ENCODE results near the gene PHAF1. TPM values are rescaled to one million over a fixed set of nuclear protein-coding genes. Genes with fewer than 3 reads are reported as not detected.

PHAF1 gene
- total and polyA plus RNA-seq, 2 of the 13 experiments (the other 11 are each of a cell fraction or from before 2014, with no cell fraction given): 48.3 to 174 TPM

DNA sequence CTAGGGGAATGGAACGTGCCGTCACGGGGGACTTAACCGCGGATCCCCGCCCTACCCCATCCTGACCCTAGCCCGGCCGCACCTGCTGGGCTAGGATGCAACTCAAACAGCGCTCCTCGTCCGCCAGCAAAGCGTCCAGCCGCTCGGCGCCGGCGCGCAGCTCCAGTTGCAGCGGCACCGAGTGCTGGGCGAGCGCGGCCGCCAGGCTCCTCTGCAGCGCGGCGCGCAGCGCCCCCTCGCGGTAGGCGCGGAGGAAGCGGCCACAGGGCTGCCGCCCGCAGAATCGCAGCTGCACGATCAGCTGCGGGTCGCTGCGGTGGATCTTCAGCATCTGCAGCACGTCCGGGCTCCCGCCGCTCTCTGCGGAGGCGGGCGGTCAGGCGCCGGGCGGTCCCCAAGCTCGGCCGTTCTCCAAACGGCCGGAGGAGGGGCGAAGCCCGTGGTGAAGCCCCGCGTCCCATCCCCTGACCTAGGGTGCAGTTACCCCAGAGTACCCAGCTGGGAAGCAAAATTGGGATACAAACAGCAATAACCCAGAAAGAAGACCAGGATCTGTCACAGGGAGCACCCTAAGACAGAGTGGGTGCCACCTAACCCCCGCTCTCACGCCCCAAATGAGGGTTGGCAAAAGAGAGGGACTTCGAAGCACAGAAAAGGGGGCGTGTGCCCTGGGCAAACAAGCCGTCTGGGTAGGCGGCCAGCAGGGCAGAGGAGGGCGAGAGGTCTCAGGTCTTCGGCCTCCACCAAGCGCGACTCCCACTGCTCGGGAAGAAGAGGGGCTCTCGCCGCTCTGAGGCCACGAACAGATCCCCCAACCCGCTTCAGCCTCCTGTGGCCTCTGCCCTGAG, 45.8 kb downstream of the PHAF1 start (continued):
- TF ChIP-seq, protein P1, sequence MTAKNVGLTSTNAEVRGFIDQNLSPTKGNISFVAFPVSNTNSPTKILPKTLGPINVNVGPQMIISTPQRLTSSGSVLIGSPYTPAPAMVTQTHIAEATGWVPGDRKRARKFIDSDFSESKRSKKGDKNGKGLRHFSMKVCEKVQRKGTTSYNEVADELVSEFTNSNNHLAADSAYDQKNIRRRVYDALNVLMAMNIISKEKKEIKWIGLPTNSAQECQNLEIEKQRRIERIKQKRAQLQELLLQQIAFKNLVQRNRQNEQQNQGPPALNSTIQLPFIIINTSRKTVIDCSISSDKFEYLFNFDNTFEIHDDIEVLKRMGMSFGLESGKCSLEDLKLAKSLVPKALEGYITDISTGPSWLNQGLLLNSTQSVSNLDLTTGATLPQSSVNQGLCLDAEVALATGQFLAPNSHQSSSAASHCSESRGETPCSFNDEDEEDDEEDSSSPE (CRISPR knock-in tag; IDR thresholded peaks at IDR 0.05): peak; percentile 71
- TF ChIP-seq ZNF256 (CRISPR knock-in tag; conservative IDR thresholded peaks at IDR 0.05) (no peak), CREM (IDR thresholded peaks at IDR 0.05) (no peak), CREM (CRISPR knock-in tag; IDR thresholded peaks at IDR 0.05) (no peak), ZNF607 (CRISPR knock-in tag; IDR thresholded peaks at IDR 0.05; ENCODE audit: borderline replicate concordance) (peak; percentile 25; the same call in 1 of the 2 replicates), KLF12 (CRISPR knock-in tag; IDR thresholded peaks at IDR 0.05; ENCODE audit: borderline replicate concordance) (0 out of 2 replicates have a peak, but pooled peaks have one; percentile 70), ZNF331 (CRISPR knock-in tag; IDR thresholded peaks at IDR 0.05) (peak; percentile 71), SRSF9 (IDR thresholded peaks at IDR 0.05; ENCODE audit: borderline replicate concordance, insufficient read depth, low read depth, low read length, poor library complexity, severe bottlenecking) (no peak), HNRNPK (IDR thresholded peaks at IDR 0.05; ENCODE audit: low read depth, low read length, poor library complexity, severe bottlenecking) (peak; percentile 86), POLR2G (IDR thresholded peaks at IDR 0.05; ENCODE audit: low read depth, low read length) (no peak), NCOA1 (CRISPR knock-in tag; IDR thresholded peaks at IDR 0.05) (no peak), ZNF660 (CRISPR knock-in tag; IDR thresholded peaks at IDR 0.05; ENCODE audit: borderline replicate concordance, low read depth) (no peak), RXRB (CRISPR knock-in tag; IDR thresholded peaks at IDR 0.05; ENCODE audit: borderline replicate concordance) (no peak; the same call in 1 of the 2 replicates), REXO4 (CRISPR knock-in tag; IDR thresholded peaks at IDR 0.05; ENCODE audit: borderline replicate concordance) (no peak), ZEB1 (IDR thresholded peaks at IDR 0.05; ENCODE audit: insufficient replicate concordance, low read depth) (no peak), SALL1 (CRISPR knock-in tag; IDR thresholded peaks at IDR 0.05) (peak; percentile 80), AGO1 (IDR thresholded peaks at IDR 0.05; ENCODE audit: low read depth, low read length, poor library complexity, severe bottlenecking) (peak; percentile 87)
- TF ChIP-seq, protein P2, sequence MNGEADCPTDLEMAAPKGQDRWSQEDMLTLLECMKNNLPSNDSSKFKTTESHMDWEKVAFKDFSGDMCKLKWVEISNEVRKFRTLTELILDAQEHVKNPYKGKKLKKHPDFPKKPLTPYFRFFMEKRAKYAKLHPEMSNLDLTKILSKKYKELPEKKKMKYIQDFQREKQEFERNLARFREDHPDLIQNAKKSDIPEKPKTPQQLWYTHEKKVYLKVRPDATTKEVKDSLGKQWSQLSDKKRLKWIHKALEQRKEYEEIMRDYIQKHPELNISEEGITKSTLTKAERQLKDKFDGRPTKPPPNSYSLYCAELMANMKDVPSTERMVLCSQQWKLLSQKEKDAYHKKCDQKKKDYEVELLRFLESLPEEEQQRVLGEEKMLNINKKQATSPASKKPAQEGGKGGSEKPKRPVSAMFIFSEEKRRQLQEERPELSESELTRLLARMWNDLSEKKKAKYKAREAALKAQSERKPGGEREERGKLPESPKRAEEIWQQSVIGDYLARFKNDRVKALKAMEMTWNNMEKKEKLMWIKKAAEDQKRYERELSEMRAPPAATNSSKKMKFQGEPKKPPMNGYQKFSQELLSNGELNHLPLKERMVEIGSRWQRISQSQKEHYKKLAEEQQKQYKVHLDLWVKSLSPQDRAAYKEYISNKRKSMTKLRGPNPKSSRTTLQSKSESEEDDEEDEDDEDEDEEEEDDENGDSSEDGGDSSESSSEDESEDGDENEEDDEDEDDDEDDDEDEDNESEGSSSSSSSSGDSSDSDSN (CRISPR knock-in tag; IDR thresholded peaks at IDR 0.05): peak; percentile 81; the same call in 1 of the 2 replicates
- TF ChIP-seq, protein P3, sequence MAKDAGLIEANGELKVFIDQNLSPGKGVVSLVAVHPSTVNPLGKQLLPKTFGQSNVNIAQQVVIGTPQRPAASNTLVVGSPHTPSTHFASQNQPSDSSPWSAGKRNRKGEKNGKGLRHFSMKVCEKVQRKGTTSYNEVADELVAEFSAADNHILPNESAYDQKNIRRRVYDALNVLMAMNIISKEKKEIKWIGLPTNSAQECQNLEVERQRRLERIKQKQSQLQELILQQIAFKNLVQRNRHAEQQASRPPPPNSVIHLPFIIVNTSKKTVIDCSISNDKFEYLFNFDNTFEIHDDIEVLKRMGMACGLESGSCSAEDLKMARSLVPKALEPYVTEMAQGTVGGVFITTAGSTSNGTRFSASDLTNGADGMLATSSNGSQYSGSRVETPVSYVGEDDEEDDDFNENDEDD (CRISPR knock-in tag; IDR thresholded peaks at IDR 0.05; ENCODE audit: borderline replicate concordance): peak; percentile 32; the same call in 1 of the 2 replicates
- TF ChIP-seq, protein P4, sequence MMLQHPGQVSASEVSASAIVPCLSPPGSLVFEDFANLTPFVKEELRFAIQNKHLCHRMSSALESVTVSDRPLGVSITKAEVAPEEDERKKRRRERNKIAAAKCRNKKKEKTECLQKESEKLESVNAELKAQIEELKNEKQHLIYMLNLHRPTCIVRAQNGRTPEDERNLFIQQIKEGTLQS (CRISPR knock-in tag; IDR thresholded peaks at IDR 0.05): no peak
- TF ChIP-seq, protein P5, sequence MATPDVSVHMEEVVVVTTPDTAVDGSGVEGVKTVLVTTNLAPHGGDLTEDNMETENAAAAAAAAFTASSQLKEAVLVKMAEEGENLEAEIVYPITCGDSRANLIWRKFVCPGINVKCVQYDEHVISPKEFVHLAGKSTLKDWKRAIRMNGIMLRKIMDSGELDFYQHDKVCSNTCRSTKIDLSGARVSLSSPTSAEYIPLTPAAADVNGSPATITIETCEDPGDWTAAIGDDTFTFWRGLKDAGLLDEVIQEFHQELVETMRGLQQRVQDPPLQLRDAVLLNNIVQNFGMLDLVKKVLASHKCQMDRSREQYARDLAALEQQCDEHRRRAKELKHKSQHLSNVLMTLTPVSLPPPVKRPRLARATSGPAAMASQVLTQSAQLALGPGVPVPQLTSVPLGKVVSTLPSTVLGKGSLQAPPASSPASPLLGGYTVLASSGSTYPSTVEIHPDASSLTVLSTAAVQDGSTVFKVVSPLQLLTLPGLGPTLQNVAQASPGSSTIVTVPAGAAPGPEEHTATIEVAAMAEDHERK (CRISPR knock-in tag; IDR thresholded peaks at IDR 0.05; ENCODE audit: low read depth): no peak

All from HepG2 (cell line).